CD8-positive, alpha-beta memory T cell (primary cell): ENCODE data around the gene PDCD4. TPM values are rescaled to one million over a fixed set of nuclear protein-coding genes. Genes with fewer than 3 reads are reported as not detected.

Experiments used
- CTCF ChIA-PET: fragments of 350-600 bp; sonication (Branson Sonifier 250); formaldehyde crosslinking; loops from one replicate; lab custom pipeline; 2021; ENCODE audit warnings: antibody characterized with exemption; lab: Charles Lee
- POLR2A ChIA-PET: fragments of 350-600 bp; sonication (Branson Sonifier 250); formaldehyde crosslinking; loops from one replicate; lab custom pipeline; 2021; ENCODE audit warnings: antibody characterized with exemption; lab: Charles Lee
- DNase-seq, 5 donors: peaks; one replicate each; pipeline versions ENCODE4 v3.0.0 to v3.0.0-alpha.2; 2020 to 2022; ENCODE audit warnings: mixed read lengths in 1 of 5
- H3K27ac ChIP-seq: one replicate; pipeline ENCODE4 v1.7.0; 2013; ENCODE audit warnings: low read depth, mild to moderate bottlenecking, low read length, moderate library complexity
- H3K27me3 ChIP-seq: 2 replicates; pipeline ENCODE4 v1.7.0; 2013; ENCODE audit warnings: low read length, mild to moderate bottlenecking; ENCODE audit not compliant: insufficient read depth, poor library complexity, severe bottlenecking
- H3K36me3 ChIP-seq: 2 replicates; pipeline ENCODE4 v1.7.0; 2013; ENCODE audit warnings: mild to moderate bottlenecking, low read length, moderate library complexity; ENCODE audit not compliant: insufficient read depth
- H3K4me1 ChIP-seq: 2 replicates; pipeline ENCODE4 v1.7.0; 2013; ENCODE audit warnings: mild to moderate bottlenecking, low read length, moderate library complexity; ENCODE audit not compliant: insufficient read depth
- H3K4me3 ChIP-seq: 2 replicates; pipeline ENCODE4 v1.7.0; 2013; ENCODE audit warnings: mild to moderate bottlenecking, low read length
- H3K9me3 ChIP-seq: 2 replicates; pipeline ENCODE4 v1.7.0; 2013; ENCODE audit warnings: mild to moderate bottlenecking, low read length
- H3K27ac Mint-ChIP-seq, 8 donors: one replicate each; pipeline ENCODE4 v1.8.0; 2020 to 2021; ENCODE audit warnings: mixed read lengths in 8 of 8, mild to moderate bottlenecking in 6 of 8, inconsistent platforms in 3 of 8, moderate library complexity in 3 of 8
- H3K27me3 Mint-ChIP-seq, 2 donors: one replicate each; pipeline ENCODE4 v1.8.0; 2020 to 2021; ENCODE audit warnings: mixed read lengths in 2 of 2, mild to moderate bottlenecking in 1 of 2, moderate library complexity in 1 of 2
- H3K36me3 Mint-ChIP-seq, 3 donors: one replicate each; pipeline ENCODE4 v1.8.0; 2020 to 2021; ENCODE audit warnings: mixed read lengths in 3 of 3, inconsistent platforms in 1 of 3, mild to moderate bottlenecking in 1 of 3
- H3K4me1 Mint-ChIP-seq, 3 donors: one replicate each; pipeline ENCODE4 v1.8.0; 2020 to 2021; ENCODE audit warnings: mixed read lengths in 3 of 3, inconsistent platforms in 1 of 3, mild to moderate bottlenecking in 1 of 3
- H3K4me3 Mint-ChIP-seq, 7 donors: one replicate each; pipeline ENCODE4 v1.8.0; 2020 to 2021; ENCODE audit warnings: mixed read lengths in 7 of 7, mild to moderate bottlenecking in 6 of 7, moderate library complexity in 4 of 7, inconsistent platforms in 2 of 7
- H3K9me3 Mint-ChIP-seq, 5 donors: one replicate each; pipeline ENCODE4 v1.8.0; 2020 to 2022; ENCODE audit warnings: mixed read lengths in 5 of 5, mild to moderate bottlenecking in 3 of 5, moderate library complexity in 2 of 5, inconsistent platforms in 1 of 5
- polyA plus RNA-seq: library from polyadenylated mRNA; unstranded; fragments of 300-500 nt; fragmentation: Illumina TruSeq; gene quantifications from one replicate; pipeline ENCODE4 v1.2.3, GENCODE V29; 2021
- total RNA-seq, 2 experiments: library from RNA; stranded (reverse); gene quantifications; one replicate each; pipeline ENCODE4 v1.2.3, GENCODE V29; 2021

PDCD4 gene
- total RNA-seq = 10 to 100 TPM; 88.4 to 96.1 TPM
- 540 TPM for polyA plus RNA-seq

DNA sequence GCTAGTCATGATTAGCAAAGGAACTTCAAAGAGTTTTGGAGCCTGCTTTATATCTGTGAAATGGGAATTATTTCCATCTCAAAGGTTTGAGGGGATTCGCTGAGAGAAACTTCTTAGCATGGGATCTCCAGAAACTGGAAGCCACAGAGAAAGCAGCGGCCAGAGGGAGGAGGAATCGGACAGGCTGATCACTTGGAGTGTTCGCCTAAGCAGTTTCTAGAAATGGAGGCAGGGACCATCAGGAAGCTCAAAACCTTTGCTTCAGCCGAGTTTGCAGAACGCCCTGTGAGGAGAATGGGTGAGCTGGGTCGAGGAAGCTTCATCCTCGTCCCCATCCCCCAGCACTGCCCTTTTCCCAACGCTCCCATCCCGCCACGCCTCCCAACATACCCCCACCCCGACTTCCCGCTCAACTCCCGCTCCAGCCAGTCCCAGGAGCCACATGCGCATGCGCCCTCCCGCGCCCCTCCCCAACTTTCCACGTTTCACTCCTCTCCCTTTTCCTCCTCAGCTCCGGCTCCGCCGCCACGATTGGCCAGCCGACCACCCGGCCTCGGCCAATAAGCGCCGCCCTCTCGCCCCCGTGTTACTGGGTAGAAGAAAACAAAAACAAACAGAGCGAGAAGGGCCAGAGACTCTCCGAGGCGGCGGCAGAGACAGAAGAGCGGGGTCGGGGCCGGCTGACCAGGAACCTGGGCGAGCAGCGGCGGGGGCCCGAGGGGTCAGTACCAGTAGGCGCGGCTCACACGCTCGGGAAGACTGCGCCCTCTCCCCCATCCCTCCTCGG lies at the start of gene PDCD4:
Gene PDCD4 (plus strand): TSS at position 631 of the 787 bp plus-strand sequence. CDS start 4,100 bp downstream, outside the sequence.
- peak within 1 kb of the TSS; percentile 68 for H3K4me3 ChIP-seq
- peaks cover 3 to 39% (median 4%) of the 10 kb centered on the region in 3 donors for H3K36me3 Mint-ChIP-seq
- H3K4me1 ChIP-seq = peaks cover 74% of the 10 kb centered on the region

DNA sequence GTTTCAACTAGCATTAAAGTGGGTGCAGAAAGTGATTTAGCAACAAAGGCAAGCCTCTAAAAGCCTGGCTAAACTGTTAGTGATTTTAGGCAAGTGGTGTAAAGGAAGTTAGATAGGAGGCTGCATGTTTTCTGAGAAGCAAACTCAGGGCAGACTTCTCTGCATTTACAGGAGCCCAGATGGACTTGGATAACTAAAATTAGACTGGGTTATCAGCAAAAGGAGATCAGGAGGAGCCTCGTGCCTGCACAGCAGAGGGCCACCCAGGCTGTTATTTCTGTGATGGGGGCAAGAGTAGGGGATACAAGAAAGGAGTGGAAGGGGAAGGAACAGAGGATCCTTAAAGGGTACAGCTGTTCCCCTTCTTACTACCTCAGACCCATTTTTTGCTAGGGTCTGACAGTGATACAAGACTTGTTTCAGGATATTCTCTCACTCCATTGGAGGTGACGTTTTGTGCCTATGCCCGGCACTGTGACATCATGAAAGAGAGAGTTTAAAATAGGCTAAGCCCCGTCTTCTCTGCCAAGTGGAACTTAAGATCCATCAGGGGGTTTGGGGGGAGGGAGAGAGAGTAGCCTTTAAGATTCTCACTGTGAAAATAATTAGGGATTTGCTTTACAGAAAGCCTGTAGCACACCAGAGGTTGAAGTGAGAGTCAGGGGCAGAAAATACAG lies 49.6 kb upstream of the PDCD4 start:
- CTCF ChIA-PET = interaction anchor here (0.9 to 1.5 kb wide), 2 partner anchors 16 to 51 kb away, joined by 3 to 4 read pairs; no protein-coding TSS in a partner anchor
- H3K27me3 Mint-ChIP-seq = no peaks in the 10 kb centered on the region
- POLR2A ChIA-PET = no interaction called here

More for the DNA sequence above, at the start of gene PDCD4:
- peaks cover 0 to 1% of the 10 kb centered on the region in 2 donors for H3K27me3 Mint-ChIP-seq
- Histone ChIP-seq H3K9me3 (no peaks in the 10 kb centered on the region), H3K27ac (peak within 1 kb of the TSS; percentile 77), H3K36me3 (no peaks in the 10 kb centered on the region), H3K27me3 (no peaks in the 10 kb centered on the region)
- no peaks in the 10 kb centered on the region for H3K9me3 Mint-ChIP-seq
- ChIA-PET POLR2A (interaction anchor here (0.8 to 2.8 kb wide), 12 partner anchors 9 to 107 kb away, joined by 3 to 54 read pairs (median 4); partner anchors contain the start of genes BBIP1 and SHOC2), CTCF (interaction anchor here (0.7 to 1.1 kb wide), 10 partner anchors 10 to 73 kb away, joined by 3 to 10 read pairs (median 4); partner anchors contain the start of genes BBIP1 and SHOC2)
- H3K4me1 Mint-ChIP-seq = peaks cover 68 to 77% (median 69%) of the 10 kb centered on the region in 3 donors
- peak; percentile 91 to 97 (median 95) for DNase-seq
- H3K4me3 Mint-ChIP-seq = peak within 1 kb of the TSS; percentile 90 to 100 (median 95)
- H3K27ac Mint-ChIP-seq = peak within 1 kb of the TSS; percentile 97 to 100 (median 98)

DNA sequence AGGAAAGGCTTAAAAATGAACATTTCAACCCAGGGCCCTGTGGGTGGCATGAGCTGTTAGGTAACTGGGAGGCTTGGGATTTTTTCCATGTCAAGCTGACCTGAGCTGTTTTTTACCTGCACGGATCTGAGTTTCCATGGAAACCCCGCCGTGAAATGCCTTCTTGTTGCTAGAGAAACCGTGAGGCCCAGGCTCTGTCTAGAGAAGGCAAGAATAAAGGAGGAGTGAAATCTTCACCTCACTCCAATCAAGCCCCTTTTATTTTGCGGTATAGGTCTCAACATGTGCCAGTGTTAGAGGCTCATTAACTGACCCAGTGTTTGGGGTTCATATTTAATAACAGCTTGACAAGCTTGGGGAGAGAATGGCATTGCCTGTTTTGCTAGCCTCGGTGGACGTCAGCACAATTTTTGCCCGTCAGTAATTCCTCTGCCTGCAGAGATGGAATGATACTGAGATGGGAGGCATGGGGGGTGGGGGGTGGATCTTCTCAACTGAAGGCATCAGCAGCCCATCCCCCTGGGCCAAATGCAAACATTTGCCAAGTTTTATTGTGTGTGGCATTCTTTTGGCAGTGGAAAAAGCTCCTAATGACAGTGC lies 48.9 kb upstream of the PDCD4 start:
- Histone ChIP-seq H3K27ac (no peak overlapping the region), H3K4me3 (no peak overlapping the region), H3K4me1 (no peaks in the 10 kb centered on the region), H3K36me3 (no peaks in the 10 kb centered on the region), H3K9me3 (no peaks in the 10 kb centered on the region), H3K27me3 (no peaks in the 10 kb centered on the region)
- H3K27me3 Mint-ChIP-seq = no peaks in the 10 kb centered on the region
- CTCF ChIA-PET = interaction anchor here (1.5 kb wide), 1 partner anchor 50 kb away, joined by 4 read pairs; no protein-coding TSS in a partner anchor
- no peaks in the 10 kb centered on the region for H3K9me3 Mint-ChIP-seq
- peak overlapping the region in 2 of 8 donors; percentile 22 to 63 for H3K27ac Mint-ChIP-seq
- POLR2A ChIA-PET = no interaction called here
- H3K4me1 Mint-ChIP-seq = peaks cover 2 to 6% (median 5%) of the 10 kb centered on the region in 3 donors
- no peak overlapping the region for H3K4me3 Mint-ChIP-seq
- no peaks in the 10 kb centered on the region for H3K36me3 Mint-ChIP-seq
- DNase-seq = no peak

More for the DNA sequence above, 49.6 kb upstream of the PDCD4 start:
- H3K27me3 ChIP-seq = no peaks in the 10 kb centered on the region
- Mint-ChIP-seq H3K36me3 (no peaks in the 10 kb centered on the region), H3K4me3 (no peak overlapping the region), H3K9me3 (no peaks in the 10 kb centered on the region), H3K4me1 (peaks cover 5 to 10% (median 10%) of the 10 kb centered on the region in 3 donors), H3K27ac (peak overlapping the region in 6 of 8 donors; percentile 22 to 90 (median 56))
- H3K4me1 ChIP-seq = peaks cover 4% of the 10 kb centered on the region
- no peak for DNase-seq
- H3K9me3 ChIP-seq = no peaks in the 10 kb centered on the region
- no peak overlapping the region for H3K4me3 ChIP-seq
- H3K27ac ChIP-seq = no peak overlapping the region
- H3K36me3 ChIP-seq = no peaks in the 10 kb centered on the region

DNA sequence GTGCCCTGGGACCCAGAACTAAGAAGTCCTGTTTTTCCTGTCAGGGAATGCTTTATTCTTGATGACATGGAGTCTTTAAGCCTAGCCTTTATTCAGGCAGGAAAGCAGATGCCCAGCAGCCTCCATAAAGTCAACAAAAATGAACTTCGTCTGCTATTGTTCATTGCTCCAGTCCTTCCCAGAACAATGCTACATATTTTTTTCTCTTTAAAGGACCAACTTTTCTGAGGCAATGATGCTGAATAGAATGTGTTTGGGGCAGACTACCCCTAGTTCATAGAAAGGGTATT lies 47.6 kb upstream of the PDCD4 start:
- H3K9me3 ChIP-seq = no peaks in the 10 kb centered on the region
- Mint-ChIP-seq H3K4me1 (peaks cover 2 to 6% (median 4%) of the 10 kb centered on the region in 3 donors), H3K36me3 (no peaks in the 10 kb centered on the region), H3K27ac (no peak overlapping the region), H3K9me3 (no peaks in the 10 kb centered on the region), H3K4me3 (no peak overlapping the region), H3K27me3 (no peaks in the 10 kb centered on the region)
- no peak overlapping the region for H3K4me3 ChIP-seq
- no peak overlapping the region for H3K27ac ChIP-seq
- no peaks in the 10 kb centered on the region for H3K27me3 ChIP-seq
- H3K4me1 ChIP-seq = no peaks in the 10 kb centered on the region
- no peak for DNase-seq
- CTCF ChIA-PET = no interaction called here
- POLR2A ChIA-PET = no interaction called here
- no peaks in the 10 kb centered on the region for H3K36me3 ChIP-seq

DNA sequence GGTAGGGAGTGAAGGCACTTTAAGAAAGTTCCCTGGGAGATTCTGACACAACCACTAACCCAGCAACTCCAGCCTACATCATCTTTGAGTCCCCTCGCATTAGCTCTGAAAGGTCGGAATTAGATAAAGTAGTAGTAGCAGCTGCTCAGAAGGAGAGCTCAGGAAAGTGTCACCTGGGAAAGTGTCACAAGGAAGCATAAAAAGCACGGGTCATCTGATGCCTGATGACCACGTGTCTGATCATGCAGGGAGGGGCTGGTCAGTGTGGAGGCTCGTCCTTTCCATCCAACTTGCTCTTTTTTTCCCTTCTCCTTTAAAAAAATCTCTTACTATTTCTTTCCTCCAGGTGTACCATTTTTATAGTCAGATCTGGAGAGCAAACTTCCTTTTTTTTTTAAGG lies 47.1 kb upstream of the PDCD4 start:
- H3K36me3 ChIP-seq = no peaks in the 10 kb centered on the region
- Mint-ChIP-seq H3K27ac (peak overlapping the region in 1 of 8 donors; percentile 80), H3K4me1 (peaks cover 2 to 6% (median 4%) of the 10 kb centered on the region in 3 donors), H3K27me3 (no peaks in the 10 kb centered on the region), H3K4me3 (no peak overlapping the region), H3K9me3 (no peaks in the 10 kb centered on the region), H3K36me3 (no peaks in the 10 kb centered on the region)
- no peaks in the 10 kb centered on the region for H3K4me1 ChIP-seq
- CTCF ChIA-PET = no interaction called here
- H3K4me3 ChIP-seq = no peak overlapping the region
- no peaks in the 10 kb centered on the region for H3K27me3 ChIP-seq
- H3K9me3 ChIP-seq = no peaks in the 10 kb centered on the region
- POLR2A ChIA-PET = no interaction called here
- no peak for DNase-seq
- no peak overlapping the region for H3K27ac ChIP-seq

DNA sequence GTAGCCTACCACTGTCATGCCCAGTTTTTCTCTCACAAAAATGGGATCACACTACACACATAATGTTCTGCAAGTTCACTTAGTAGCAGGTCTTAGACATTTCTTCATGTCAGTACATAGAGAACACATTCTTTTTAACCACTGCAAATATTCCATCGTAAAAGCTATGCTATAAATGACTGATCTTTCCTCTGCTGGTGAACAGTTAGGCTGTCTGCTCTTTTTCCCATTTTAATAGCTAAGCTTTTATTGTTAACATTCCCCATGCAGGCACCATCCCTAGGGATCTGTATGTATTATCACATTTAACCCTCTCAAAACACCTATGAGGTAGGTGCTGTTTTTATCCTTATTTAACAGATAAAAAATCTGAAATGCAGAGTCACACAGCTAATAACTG lies 46.2 kb upstream of the PDCD4 start:
- H3K36me3 Mint-ChIP-seq = no peaks in the 10 kb centered on the region
- no peaks in the 10 kb centered on the region for H3K9me3 Mint-ChIP-seq
- Histone ChIP-seq H3K4me1 (no peaks in the 10 kb centered on the region), H3K9me3 (no peaks in the 10 kb centered on the region), H3K36me3 (no peaks in the 10 kb centered on the region), H3K27ac (no peak overlapping the region), H3K4me3 (no peak overlapping the region), H3K27me3 (no peaks in the 10 kb centered on the region)
- ChIA-PET POLR2A (interaction anchor here (0.5 kb wide), 1 partner anchor 342 kb away, joined by 6 read pairs; no protein-coding TSS in a partner anchor), CTCF (interaction anchor here (0.8 to 1.1 kb wide), 2 partner anchors 22 to 23 kb away, joined by 3 read pairs; no protein-coding TSS in a partner anchor)
- DNase-seq = no peak
- no peak overlapping the region for H3K4me3 Mint-ChIP-seq
- H3K27me3 Mint-ChIP-seq = no peaks in the 10 kb centered on the region
- H3K27ac Mint-ChIP-seq = peak overlapping the region in 2 of 8 donors; percentile 6 to 41
- H3K4me1 Mint-ChIP-seq = peaks cover 2 to 6% (median 4%) of the 10 kb centered on the region in 3 donors

DNA sequence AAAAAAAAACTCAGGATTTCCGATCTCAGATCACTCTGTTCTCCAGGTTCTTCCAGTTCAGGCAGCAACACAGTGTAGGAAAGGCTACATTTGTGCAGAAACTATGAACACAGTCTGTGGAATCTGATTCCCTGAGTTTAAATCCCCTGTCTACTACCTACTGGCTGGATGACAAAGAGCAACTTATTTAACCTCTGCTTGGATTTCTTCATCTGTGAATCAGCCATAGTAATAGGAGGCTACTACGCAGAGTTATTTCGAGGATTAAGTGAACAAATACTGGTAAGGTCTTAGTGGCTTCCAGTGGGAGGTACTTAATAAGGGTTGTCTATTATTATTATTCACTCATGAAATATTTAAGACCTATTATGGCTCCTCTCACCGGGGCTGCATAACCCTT lies 44.3 kb upstream of the PDCD4 start:
- Histone ChIP-seq H3K27ac (no peak overlapping the region), H3K36me3 (no peaks in the 10 kb centered on the region), H3K27me3 (no peaks in the 10 kb centered on the region), H3K4me3 (no peak overlapping the region), H3K4me1 (no peaks in the 10 kb centered on the region), H3K9me3 (no peaks in the 10 kb centered on the region)
- H3K27ac Mint-ChIP-seq = peak overlapping the region in 1 of 8 donors; percentile 9
- no peak for DNase-seq
- no peaks in the 10 kb centered on the region for H3K9me3 Mint-ChIP-seq
- no peaks in the 10 kb centered on the region for H3K27me3 Mint-ChIP-seq
- H3K36me3 Mint-ChIP-seq = no peaks in the 10 kb centered on the region
- ChIA-PET POLR2A (no interaction called here), CTCF (no interaction called here)
- no peak overlapping the region for H3K4me3 Mint-ChIP-seq
- H3K4me1 Mint-ChIP-seq = peaks cover 0 to 5% (median 0%) of the 10 kb centered on the region in 3 donors
